Calu3 (cell line): ENCODE results near the gene DOLK. TPM values are rescaled to one million over a fixed set of nuclear protein-coding genes. Genes with fewer than 3 reads are reported as not detected.

Experiments
- BruUV-seq: library from RNA; stranded (reverse); fragments of 400-500 nt; replicated peaks from 2 replicates; lab custom pipeline; 2021; lab: Mats Ljungman, UMichigan
- CTCF ChIA-PET: fragments of 300-600 bp; sonication (Branson Sonifier 250); formaldehyde crosslinking; loops from one replicate; lab custom pipeline; 2022; ENCODE audit warnings: antibody characterized with exemption; lab: Charles Lee
- DNase-seq: peaks from one replicate; pipeline ENCODE4 v3.0.0; 2022
- H3K27ac Mint-ChIP-seq: one replicate; pipeline ENCODE4 v1.8.0; 2022; ENCODE audit warnings: mixed read lengths; ENCODE audit not compliant: unreplicated experiment
- H3K27me3 Mint-ChIP-seq: one replicate; pipeline ENCODE4 v1.8.0; 2022; ENCODE audit warnings: mixed read lengths; ENCODE audit not compliant: unreplicated experiment
- H3K36me3 Mint-ChIP-seq: one replicate; pipeline ENCODE4 v1.8.0; 2022; ENCODE audit warnings: mild to moderate bottlenecking, moderate library complexity, mixed read lengths; ENCODE audit not compliant: insufficient read depth, unreplicated experiment
- H3K4me1 Mint-ChIP-seq: one replicate; pipeline ENCODE4 v1.8.0; 2022; ENCODE audit warnings: mild to moderate bottlenecking, low read depth, mixed read lengths; ENCODE audit not compliant: unreplicated experiment
- H3K4me3 Mint-ChIP-seq: one replicate; pipeline ENCODE4 v1.8.0; 2022; ENCODE audit warnings: mild to moderate bottlenecking, low read depth, moderate library complexity, mixed read lengths; ENCODE audit not compliant: unreplicated experiment
- H3K9me3 Mint-ChIP-seq: one replicate; pipeline ENCODE4 v1.8.0; 2022; ENCODE audit warnings: low read depth, mixed read lengths; ENCODE audit not compliant: unreplicated experiment
- CTCF ChIP-seq: fragments of 200-600 bp; IDR thresholded peaks from one replicate; pipeline ENCODE4 v1.8.0; 2022; ENCODE audit warnings: antibody characterized with exemption; ENCODE audit not compliant: unreplicated experiment
- intact Hi-C: fragments of 100-400 bp; cut with micrococcal nuclease; formaldehyde crosslinking; loops from one replicate; pipeline ENCODE4 v1.10.0; 2022; ENCODE audit not compliant: unreplicated experiment
- total RNA-seq: library from RNA; stranded (reverse); gene quantifications from 2 replicates; pipeline ENCODE4 v1.2.3, GENCODE V29; 2022

The DOLK gene
- total RNA-seq, 1 experiment from 2014 or later, result 14.7 TPM

GRCh38 chr9:128906741-128907140 is 40.7 kb downstream of the DOLK start:
- Mint-ChIP-seq H3K27me3 (no peaks in the 10 kb centered on the region), H3K27ac (no peak overlapping the region), H3K9me3 (no peaks in the 10 kb centered on the region), H3K4me3 (no peak overlapping the region), H3K36me3 (peaks cover 12% of the 10 kb centered on the region), H3K4me1 (peaks cover 10% of the 10 kb centered on the region)
- CTCF ChIA-PET, result interaction anchor here (0.7 kb wide), 1 partner anchor 42 kb away, joined by 3 read pairs; no protein-coding TSS in a partner anchor
- no peak for TF ChIP-seq CTCF
- intact Hi-C loops, result no loop called here
- BruUV-seq, result no TSS peak
- no peak for DNase-seq

- Mint-ChIP-seq H3K27me3 (no peaks in the 10 kb centered on the region), H3K27ac (no peak overlapping the region), H3K4me3 (no peak overlapping the region), H3K4me1 (peaks cover 9% of the 10 kb centered on the region), H3K36me3 (peaks cover 12% of the 10 kb centered on the region), H3K9me3 (no peaks in the 10 kb centered on the region)
- DNase-seq, result no peak
- BruUV-seq, result no TSS peak
- CTCF ChIA-PET, result interaction anchor here (0.7 kb wide), 1 partner anchor 41 kb away, joined by 3 read pairs; no protein-coding TSS in a partner anchor
- intact Hi-C loops, result no loop called here
- no peak for TF ChIP-seq CTCF
Observed at GRCh38 chr9:128905964-128906363, 41.4 kb downstream of the DOLK start.

GRCh38 chr9:128903871-128904620 is 43.4 kb downstream of the DOLK start:
- no peak overlapping the region for H3K4me3 Mint-ChIP-seq
- BruUV-seq, result no TSS peak
- H3K27me3 Mint-ChIP-seq, result no peaks in the 10 kb centered on the region
- no peak for DNase-seq
- peaks cover 9% of the 10 kb centered on the region for H3K4me1 Mint-ChIP-seq
- no peak for TF ChIP-seq CTCF
- intact Hi-C loops, result no loop called here
- H3K27ac Mint-ChIP-seq, result no peak overlapping the region
- H3K9me3 Mint-ChIP-seq, result no peaks in the 10 kb centered on the region
- H3K36me3 Mint-ChIP-seq, result peaks cover 9% of the 10 kb centered on the region
- CTCF ChIA-PET, result interaction anchor here (0.7 kb wide), 1 partner anchor 121 kb away, joined by 5 read pairs; no protein-coding TSS in a partner anchor

- Mint-ChIP-seq H3K4me1 (peaks cover 9% of the 10 kb centered on the region), H3K27ac (no peak overlapping the region), H3K27me3 (no peaks in the 10 kb centered on the region), H3K36me3 (peaks cover 14% of the 10 kb centered on the region), H3K9me3 (no peaks in the 10 kb centered on the region), H3K4me3 (no peak overlapping the region)
- no peak for TF ChIP-seq CTCF
- intact Hi-C loops, result no loop called here
- CTCF ChIA-PET, result no interaction called here
- DNase-seq, result no peak
- no TSS peak for BruUV-seq
Observed at GRCh38 chr9:128903079-128903461, 44.3 kb downstream of the DOLK start.
